ENCODE data around the gene LYL1. TPM values are rescaled to one million over a fixed set of nuclear protein-coding genes. Genes with fewer than 3 reads are reported as not detected.

Gene LYL1
- total RNA-seq, 1 experiment from 2014 or later = 0.63 TPM

GRCh38 chr19:13050274-13050673 lies 52.4 kb downstream of the LYL1 start:
- no peaks in the 10 kb centered on the region for H3K79me1 ChIP-seq (ENCODE audit: insufficient read depth, low read depth, low read length, poor library complexity, severe bottlenecking)
- H3K9me3 ChIP-seq (ENCODE audit: control insufficient read depth, low read depth, low read length) = no peaks in the 10 kb centered on the region
- H4K5ac ChIP-seq (ENCODE audit: insufficient read length, low read depth, low read length) = no peak overlapping the region
- no peak overlapping the region for H3K4ac ChIP-seq (ENCODE audit: low read depth, low read length)
- WGBS (ENCODE audit: extremely low coverage, insufficient read length, low lambda C conversion rate) = no CpG with 5 or more reads among the region's 4 CpGs
- H3K4me2 ChIP-seq (ENCODE audit: insufficient read depth, insufficient read length, low read length) = no peak overlapping the region
- H3K27ac ChIP-seq (ENCODE audit: insufficient read length, low read depth, low read length) = no peak overlapping the region
- no peak overlapping the region for H2AFZ ChIP-seq (ENCODE audit: low read length)
- H3K56ac ChIP-seq (ENCODE audit: insufficient read length, low read depth, low read length) = no peak overlapping the region
- Mint-ChIP-seq H3K36me3 (ENCODE audit: insufficient read depth in 1 of 3, low read depth in 3 of 3) (no peaks in the 10 kb centered on the region; a peak in 2 of 7 replicates), H3K4me1 (peaks cover 26 to 37% of the 10 kb centered on the region in 2 experiments), H3K4me3 (peak overlapping the region in 1 of 2 experiments; percentile 6; a peak in 2 of 5 replicates), H3K9me3 (peaks cover 0 to 10% of the 10 kb centered on the region in 2 experiments; a peak in 2 of 5 replicates), H3K27ac (no peak overlapping the region), H3K27me3 (ENCODE audit: low read depth) (peaks cover 98% of the 10 kb centered on the region)
- no peak overlapping the region for H3K14ac ChIP-seq (ENCODE audit: insufficient read depth, low read length)
- H2BK5ac ChIP-seq (ENCODE audit: insufficient read length, low read length) = no peak overlapping the region
- H3K9ac ChIP-seq (ENCODE audit: extremely low read depth, insufficient read length, low read length) = no peak overlapping the region
- no peak overlapping the region for H3K23ac ChIP-seq (ENCODE audit: insufficient read length, low read depth, low read length)
- H3K23me2 ChIP-seq (ENCODE audit: insufficient read length, low read depth, low read length, poor library complexity, severe bottlenecking) = peaks cover 3% of the 10 kb centered on the region
- H2BK12ac ChIP-seq (ENCODE audit: insufficient read length, low read depth, low read length) = no peak overlapping the region
- H2BK120ac ChIP-seq (ENCODE audit: low read depth, low read length, poor library complexity, severe bottlenecking) = no peak overlapping the region
- no peak overlapping the region for H2BK15ac ChIP-seq (ENCODE audit: low read depth, low read length)
- H3K79me2 ChIP-seq (ENCODE audit: insufficient read depth, low read length) = no peaks in the 10 kb centered on the region
- H2AK5ac ChIP-seq (ENCODE audit: insufficient read length, low read length) = no peak overlapping the region
- H2BK20ac ChIP-seq (ENCODE audit: low read depth, low read length, poor library complexity, severe bottlenecking) = no peak overlapping the region
- no peak overlapping the region for H3K18ac ChIP-seq (ENCODE audit: insufficient read length, low read depth, low read length)
- H3K27me3 ChIP-seq (ENCODE audit: insufficient read depth, low read length) = peaks cover 56% of the 10 kb centered on the region
- H4K91ac ChIP-seq (ENCODE audit: insufficient read length, low read depth, low read length) = no peak overlapping the region
- H3T11ph ChIP-seq (ENCODE audit: low read length) = no peak overlapping the region
- no peak for TF ChIP-seq CTCF (conservative IDR thresholded peaks at IDR 0.05)
- H4K20me1 ChIP-seq (ENCODE audit: control insufficient read depth, insufficient read depth, insufficient read length) = no peaks in the 10 kb centered on the region
- H4K8ac ChIP-seq (replicated peaks; ENCODE audit: insufficient read length, low read depth, low read length) = no peak overlapping the region
- H3K4me1 ChIP-seq (ENCODE audit: insufficient read depth, low read length) = peaks cover 5% of the 10 kb centered on the region; the same call in 1 of the 2 replicates
- no peak for DNase-seq

Other genes with a start within 250 kb of the LYL1 start
- 23.8 and 26.0 TPM in 2 replicates for gene DNASE2, start 221.4 kb downstream of the LYL1 start, total RNA-seq (2021)
- 0.37 and 0.53 TPM in 2 replicates for gene KLF1, start 215.7 kb downstream of the LYL1 start, total RNA-seq (2021)
- gene GCDH, start 211.7 kb downstream of the LYL1 start, total RNA-seq (2021) = 53.2 and 54.4 TPM in 2 replicates
- gene SYCE2, start 183.6 kb downstream of the LYL1 start, total RNA-seq (2021) = 1.4 and 1.9 TPM in 2 replicates
- gene FARSA, start 169.1 kb downstream of the LYL1 start, total RNA-seq (2021) = 108 and 110 TPM in 2 replicates
- gene CALR, start 164.2 kb downstream of the LYL1 start, total RNA-seq (2021) = 887 and 938 TPM in 2 replicates
- gene RAD23A, start 157.0 kb downstream of the LYL1 start, total RNA-seq (2021) = 62.2 and 67.0 TPM in 2 replicates
- gene GADD45GIP1, start 145.6 kb downstream of the LYL1 start, total RNA-seq (2021) = 44.5 and 45.6 TPM in 2 replicates
- gene DAND5, start 133.3 kb downstream of the LYL1 start, total RNA-seq (2021) = 0.11 and 0.13 TPM in 2 replicates
- gene NFIX, start 107.4 kb downstream of the LYL1 start, total RNA-seq (2021) = 0.20 and 0.31 TPM in 2 replicates
- 92.8 and 95.7 TPM in 2 replicates for gene TRMT1, start 13.9 kb upstream of the LYL1 start, total RNA-seq (2021)
- 198 and 210 TPM in 2 replicates for gene NACC1, start 15.4 kb upstream of the LYL1 start, total RNA-seq (2021)
- 39.4 and 40.5 TPM in 2 replicates for gene STX10, start 47.5 kb upstream of the LYL1 start, total RNA-seq (2021)
- gene IER2, start 47.6 kb upstream of the LYL1 start, total RNA-seq (2021) = 160 and 165 TPM in 2 replicates

Data from H9 (cell line).